H9 (cell line): Measurements from ENCODE around the gene NSFL1C. TPM values are rescaled to one million over a fixed set of nuclear protein-coding genes. Genes with fewer than 3 reads are reported as not detected.

Experiments
- DNase-seq: peaks from one replicate; pipeline ENCODE4 v3.0.0-alpha.2; 2017
- H2AFZ ChIP-seq: one replicate; pipeline ENCODE4 v1.6.1; 2013; ENCODE audit warnings: mild to moderate bottlenecking, low read length, control low read depth, moderate library complexity
- H2AK5ac ChIP-seq: 2 replicates; pipeline ENCODE4 v1.6.1; 2013; ENCODE audit warnings: low read length, control low read depth, mixed read lengths; ENCODE audit not compliant: insufficient read length
- H2BK120ac ChIP-seq: one replicate; pipeline ENCODE4 v1.6.1; 2013; ENCODE audit warnings: low read depth, mild to moderate bottlenecking, low read length, control low read depth, inconsistent platforms; ENCODE audit not compliant: poor library complexity, severe bottlenecking
- H2BK12ac ChIP-seq: 2 replicates; pipeline ENCODE4 v1.6.1; 2013; ENCODE audit warnings: low read length, control low read depth, mixed read lengths, low read depth; ENCODE audit not compliant: insufficient read length
- H2BK15ac ChIP-seq: 2 replicates; pipeline ENCODE4 v1.6.1; 2013; ENCODE audit warnings: low read depth, low read length, control low read depth
- H2BK20ac ChIP-seq: one replicate; pipeline ENCODE4 v1.6.1; 2013; ENCODE audit warnings: low read depth, mild to moderate bottlenecking, low read length, control low read depth, inconsistent platforms; ENCODE audit not compliant: poor library complexity, severe bottlenecking
- H2BK5ac ChIP-seq: 2 replicates; pipeline ENCODE4 v1.6.1; 2013; ENCODE audit warnings: low read length, control low read depth, mixed read lengths; ENCODE audit not compliant: insufficient read length
- H3K14ac ChIP-seq: 2 replicates; pipeline ENCODE4 v1.6.1; 2013; ENCODE audit warnings: low read length, control low read depth; ENCODE audit not compliant: insufficient read depth
- H3K18ac ChIP-seq: 2 replicates; pipeline ENCODE4 v1.6.1; 2013; ENCODE audit warnings: low read depth, mild to moderate bottlenecking, mixed read lengths, low read length, control low read depth; ENCODE audit not compliant: insufficient read length
- H3K23ac ChIP-seq: 2 replicates; pipeline ENCODE4 v1.6.1; 2013; ENCODE audit warnings: low read length, control low read depth, mixed read lengths, low read depth; ENCODE audit not compliant: insufficient read length
- H3K23me2 ChIP-seq: 2 replicates; pipeline ENCODE4 v1.6.1; 2013; ENCODE audit warnings: low read depth, mild to moderate bottlenecking, mixed read lengths, low read length, control low read depth; ENCODE audit not compliant: insufficient read length, poor library complexity, severe bottlenecking
- H3K27ac ChIP-seq: 2 replicates; pipeline ENCODE4 v1.5.1; 2013; ENCODE audit warnings: low read length, control low read depth, mixed read lengths, low read depth; ENCODE audit not compliant: insufficient read length
- H3K27me3 ChIP-seq: 2 replicates; pipeline ENCODE4 v1.6.1; 2013; ENCODE audit warnings: low read length, control low read depth, inconsistent platforms; ENCODE audit not compliant: insufficient read depth
- H3K4ac ChIP-seq: 2 replicates; pipeline ENCODE4 v1.6.1; 2013; ENCODE audit warnings: low read depth, mild to moderate bottlenecking, control low read depth, inconsistent platforms, low read length, moderate library complexity
- H3K4me1 ChIP-seq: 2 replicates; pipeline ENCODE4 v1.6.1; 2013; ENCODE audit warnings: low read length, control low read depth, inconsistent platforms; ENCODE audit not compliant: insufficient read depth
- H3K4me2 ChIP-seq: 2 replicates; pipeline ENCODE4 v1.6.1; 2013; ENCODE audit warnings: low read length, control low read depth, mixed read lengths; ENCODE audit not compliant: insufficient read length, insufficient read depth
- H3K56ac ChIP-seq: 2 replicates; pipeline ENCODE4 v1.6.1; 2013; ENCODE audit warnings: low read depth, mild to moderate bottlenecking, mixed read lengths, low read length, control low read depth; ENCODE audit not compliant: insufficient read length
- H3K79me1 ChIP-seq: 2 replicates; pipeline ENCODE4 v1.6.1; 2013; ENCODE audit warnings: low read depth, mild to moderate bottlenecking, moderate library complexity, low read length, control low read depth, inconsistent platforms; ENCODE audit not compliant: insufficient read depth, poor library complexity, severe bottlenecking
- H3K79me2 ChIP-seq: 2 replicates; pipeline ENCODE4 v1.6.1; 2013; ENCODE audit warnings: low read length, control low read depth, inconsistent platforms; ENCODE audit not compliant: insufficient read depth
- H3K9ac ChIP-seq: 2 replicates; pipeline ENCODE4 v1.6.1; 2013; ENCODE audit warnings: low read length, control low read depth, mixed read lengths; ENCODE audit not compliant: insufficient read length; ENCODE audit errors: extremely low read depth
- H3K9me3 ChIP-seq: one replicate; pipeline ENCODE4 v1.6.1; 2013; ENCODE audit warnings: low read depth, low read length, inconsistent platforms; ENCODE audit not compliant: control insufficient read depth
- H3T11ph ChIP-seq: one replicate; pipeline ENCODE4 v1.6.1; 2013; ENCODE audit warnings: mild to moderate bottlenecking, low read length, control low read depth, inconsistent platforms
- H4K20me1 ChIP-seq: one replicate; pipeline ENCODE4 v1.6.1; 2013; ENCODE audit not compliant: control insufficient read depth, insufficient read length, insufficient read depth
- H4K5ac ChIP-seq: 2 replicates; pipeline ENCODE4 v1.6.1; 2013; ENCODE audit warnings: low read depth, mild to moderate bottlenecking, mixed read lengths, low read length, control low read depth; ENCODE audit not compliant: insufficient read length
- H4K8ac ChIP-seq: replicated peaks from 2 replicates; pipeline ENCODE4 v1.6.1; 2013; ENCODE audit warnings: low read length, control low read depth, mixed read lengths, low read depth; ENCODE audit not compliant: insufficient read length
- H4K91ac ChIP-seq: 2 replicates; pipeline ENCODE4 v1.6.1; 2013; ENCODE audit warnings: low read depth, mild to moderate bottlenecking, moderate library complexity, mixed read lengths, low read length, control low read depth; ENCODE audit not compliant: insufficient read length
- H3K27ac Mint-ChIP-seq, 3 experiments: 2 replicates in 2 of 3; 3 replicates in 1 of 3; pipeline ENCODE4 v1.8.0; 2020 to 2021; ENCODE audit warnings: mixed read lengths in 3 of 3, mild to moderate bottlenecking in 1 of 3, moderate library complexity in 1 of 3
- H3K27me3 Mint-ChIP-seq: 2 replicates; pipeline ENCODE4 v1.8.0; 2021; ENCODE audit warnings: low read depth, mild to moderate bottlenecking, moderate library complexity, mixed read lengths
- H3K36me3 Mint-ChIP-seq, 3 experiments: 2 replicates in 2 of 3; 3 replicates in 1 of 3; pipeline ENCODE4 v1.8.0; 2020 to 2021; ENCODE audit warnings: low read depth in 3 of 3, mixed read lengths in 3 of 3; ENCODE audit not compliant: insufficient read depth in 1 of 3
- H3K4me1 Mint-ChIP-seq, 2 experiments: 2 replicates each; pipeline ENCODE4 v1.8.0; 2020; ENCODE audit warnings: mixed read lengths in 2 of 2
- H3K4me3 Mint-ChIP-seq, 2 experiments: 2 replicates in 1 of 2; 3 replicates in 1 of 2; pipeline ENCODE4 v1.8.0; 2020 to 2021; ENCODE audit warnings: mild to moderate bottlenecking in 2 of 2, mixed read lengths in 2 of 2, moderate library complexity in 1 of 2
- H3K9me3 Mint-ChIP-seq, 2 experiments: 2 replicates in 1 of 2; 3 replicates in 1 of 2; pipeline ENCODE4 v1.8.0; 2020; ENCODE audit warnings: mild to moderate bottlenecking in 2 of 2, mixed read lengths in 2 of 2, moderate library complexity in 1 of 2
- WGBS: extraction: QIAGEN DNeasy Blood & Tissue Kit; methylation state at CpG from one replicate; pipeline ENCODE4 v1.1.7; 2013; ENCODE audit warnings: missing lambda C conversion rate, low lambda C conversion rate, mixed read lengths; ENCODE audit not compliant: insufficient read length; ENCODE audit errors: extremely low coverage; 5-methylcytosine and 5-hydroxymethylcytosine counted together
- total RNA-seq: library from RNA; stranded (reverse); gene quantifications from 2 replicates; pipeline ENCODE4 v1.2.1, GENCODE V29; 2021
- TF ChIP-seq, protein P1 (sequence below): fragments of 200-600 bp; sonication (generic); conservative IDR thresholded peaks from 3 replicates; pipeline ENCODE4 v1.8.0; 2021; ENCODE audit warnings: antibody characterized with exemption, mild to moderate bottlenecking

Gene NSFL1C
- total RNA-seq, 1 experiment from 2014 or later: 81.8 TPM

DNA sequence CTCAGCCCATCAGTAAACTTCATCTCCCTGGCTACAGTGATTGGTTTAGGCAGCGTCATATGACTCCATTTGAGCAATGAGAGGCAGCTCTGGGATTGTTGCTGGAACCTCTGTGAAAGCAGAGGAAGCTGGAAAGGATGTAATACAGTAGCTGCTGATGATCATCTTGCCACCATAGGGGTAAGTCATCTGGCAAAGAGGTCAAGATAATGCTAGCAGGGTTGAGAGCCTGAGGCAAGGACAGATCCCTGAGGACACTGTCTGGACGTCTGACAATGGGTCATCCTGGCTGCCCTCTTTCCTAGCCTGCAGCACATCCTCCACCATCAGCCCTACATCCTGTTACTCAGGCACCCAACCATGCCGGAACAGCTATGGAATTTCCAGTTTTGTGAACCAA is 48.3 kb downstream of the NSFL1C start:
- no peak for DNase-seq

More for the DNA sequence above, 48.3 kb downstream of the NSFL1C start:
- TF ChIP-seq, protein P1, sequence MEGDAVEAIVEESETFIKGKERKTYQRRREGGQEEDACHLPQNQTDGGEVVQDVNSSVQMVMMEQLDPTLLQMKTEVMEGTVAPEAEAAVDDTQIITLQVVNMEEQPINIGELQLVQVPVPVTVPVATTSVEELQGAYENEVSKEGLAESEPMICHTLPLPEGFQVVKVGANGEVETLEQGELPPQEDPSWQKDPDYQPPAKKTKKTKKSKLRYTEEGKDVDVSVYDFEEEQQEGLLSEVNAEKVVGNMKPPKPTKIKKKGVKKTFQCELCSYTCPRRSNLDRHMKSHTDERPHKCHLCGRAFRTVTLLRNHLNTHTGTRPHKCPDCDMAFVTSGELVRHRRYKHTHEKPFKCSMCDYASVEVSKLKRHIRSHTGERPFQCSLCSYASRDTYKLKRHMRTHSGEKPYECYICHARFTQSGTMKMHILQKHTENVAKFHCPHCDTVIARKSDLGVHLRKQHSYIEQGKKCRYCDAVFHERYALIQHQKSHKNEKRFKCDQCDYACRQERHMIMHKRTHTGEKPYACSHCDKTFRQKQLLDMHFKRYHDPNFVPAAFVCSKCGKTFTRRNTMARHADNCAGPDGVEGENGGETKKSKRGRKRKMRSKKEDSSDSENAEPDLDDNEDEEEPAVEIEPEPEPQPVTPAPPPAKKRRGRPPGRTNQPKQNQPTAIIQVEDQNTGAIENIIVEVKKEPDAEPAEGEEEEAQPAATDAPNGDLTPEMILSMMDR: no peak
- no peak overlapping the region for H2BK12ac ChIP-seq
- H2BK15ac ChIP-seq: no peak overlapping the region
- H3K9me3 ChIP-seq: no peaks in the 10 kb centered on the region
- H2AK5ac ChIP-seq: no peak overlapping the region
- Mint-ChIP-seq H3K27me3 (peaks cover 9% of the 10 kb centered on the region), H3K36me3 (peaks cover 2 to 6% (median 4%) of the 10 kb centered on the region in 3 experiments; a peak in 3 of 7 replicates), H3K4me3 (no peak overlapping the region), H3K9me3 (peaks cover 17 to 38% of the 10 kb centered on the region in 2 experiments), H3K4me1 (peaks cover 6 to 12% of the 10 kb centered on the region in 2 experiments), H3K27ac (no peak overlapping the region)
- H4K91ac ChIP-seq: no peak overlapping the region
- no peaks in the 10 kb centered on the region for H3K27me3 ChIP-seq
- no peak overlapping the region for H2BK20ac ChIP-seq
- H3K4me2 ChIP-seq: no peak overlapping the region
- H3T11ph ChIP-seq: no peak overlapping the region
- H3K56ac ChIP-seq: no peak overlapping the region
- H3K79me1 ChIP-seq: no peaks in the 10 kb centered on the region
- no peaks in the 10 kb centered on the region for H3K4me1 ChIP-seq
- no peaks in the 10 kb centered on the region for H3K79me2 ChIP-seq
- H3K23ac ChIP-seq: no peak overlapping the region
- H3K9ac ChIP-seq: no peak overlapping the region
- no peak overlapping the region for H3K14ac ChIP-seq
- H3K23me2 ChIP-seq: no peaks in the 10 kb centered on the region
- H4K5ac ChIP-seq: no peak overlapping the region
- no peak overlapping the region for H2BK5ac ChIP-seq
- no peak overlapping the region for H2BK120ac ChIP-seq
- no peak overlapping the region for H3K18ac ChIP-seq
- WGBS: no CpG with 5 or more reads among the region's 3 CpGs
- no peak overlapping the region for H2AFZ ChIP-seq
- H4K20me1 ChIP-seq: no peaks in the 10 kb centered on the region
- no peak overlapping the region for H3K27ac ChIP-seq
- H4K8ac ChIP-seq: no peak overlapping the region
- no peak overlapping the region for H3K4ac ChIP-seq
